Activated CD8-positive, alpha-beta memory T cell treated with anti-CD3 and anti-CD28 coated beads, Interleukin-2, amount 50 U/mL, for 24 hours (primary cell): ENCODE measurements around the gene ABHD14A.
"Not testable (repeated sequence)": the region's sequence is repeated elsewhere in the genome, so short reads cannot be mapped to it uniquely, and the experiment has no call there.

ENCODE experiments used
- DNase-seq: peaks from one replicate; pipeline ENCODE4 v3.0.0-alpha.2; 2020; ENCODE audit errors: extremely low read depth

Gene ABHD14A

DNA sequence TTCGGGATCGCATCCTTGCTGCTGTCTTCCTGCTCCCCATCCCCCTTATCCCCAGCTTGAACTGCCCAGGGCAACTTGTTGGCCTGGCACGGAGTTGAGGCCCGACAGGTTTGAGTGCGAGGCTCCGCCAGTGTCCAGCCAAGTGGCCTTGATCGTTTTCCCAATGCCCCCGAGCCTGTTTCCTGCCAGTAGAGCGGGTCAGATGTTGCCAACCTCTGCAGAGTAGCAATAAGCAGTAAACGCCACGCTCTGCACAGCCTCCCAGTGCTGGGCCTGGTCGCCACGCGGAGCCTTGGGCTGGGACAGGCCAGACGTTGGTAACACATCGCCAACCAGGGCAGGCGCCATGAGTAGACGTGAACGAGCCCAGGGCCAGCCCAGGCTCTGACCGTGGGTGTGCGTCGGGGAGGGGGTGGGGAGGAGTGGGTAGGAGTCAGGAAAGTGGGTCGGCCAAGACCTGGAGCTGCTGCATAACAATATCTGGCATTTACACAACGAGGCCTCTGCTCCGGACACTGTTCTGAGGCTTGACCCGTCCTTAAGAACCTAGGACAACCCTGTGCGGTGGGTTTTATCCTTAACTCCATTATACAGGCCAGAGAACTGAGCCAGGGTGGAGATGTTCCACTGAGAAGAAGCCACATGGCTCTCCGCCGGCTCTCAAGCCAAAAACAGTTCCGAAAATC, 444 bp upstream of the ABHD14A start:
- no peak for DNase-seq

- no peak for DNase-seq
Measured at GRCh38 chr3:51975852-51976549, 1.1 kb downstream of the ABHD14A start.

- no peak for DNase-seq
Measured at GRCh38 chr3:51977446-51978142, 2.7 kb downstream of the ABHD14A start.

GRCh38 chr3:51978143-51978502, 3.3 kb downstream of the ABHD14A start:
- DNase-seq = no peak

DNA sequence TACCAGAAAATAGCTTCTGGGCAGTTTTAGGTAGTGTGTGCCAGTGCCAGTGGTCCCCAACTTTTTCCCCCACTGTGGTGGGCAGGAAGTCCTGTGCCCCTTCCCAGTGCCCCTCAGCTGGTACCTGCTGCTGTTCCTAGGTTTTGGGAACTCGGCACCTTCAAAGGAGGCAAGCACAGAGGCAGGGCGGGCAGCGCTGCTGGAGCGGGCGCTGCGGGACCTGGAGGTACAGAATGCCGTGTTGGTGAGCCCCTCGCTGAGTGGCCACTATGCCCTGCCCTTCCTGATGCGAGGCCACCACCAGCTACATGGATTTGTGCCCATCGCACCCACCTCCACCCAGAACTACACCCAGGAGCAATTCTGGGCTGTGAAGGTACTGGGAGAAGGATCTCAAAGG, 5.4 kb downstream of the ABHD14A start:
- no peak for DNase-seq

GRCh38 chr3:51982352-51982837, 7.5 kb downstream of the ABHD14A start:
- no peak for DNase-seq

- peak; percentile 64 for DNase-seq
Measured at GRCh38 chr3:51982838-51983577, 8.1 kb downstream of the ABHD14A start, which contains the start of gene ACY1. Gene ACY1 (plus strand): TSS chr3:51983535. CDS start chr3:51984065, 530 bp downstream.

DNA sequence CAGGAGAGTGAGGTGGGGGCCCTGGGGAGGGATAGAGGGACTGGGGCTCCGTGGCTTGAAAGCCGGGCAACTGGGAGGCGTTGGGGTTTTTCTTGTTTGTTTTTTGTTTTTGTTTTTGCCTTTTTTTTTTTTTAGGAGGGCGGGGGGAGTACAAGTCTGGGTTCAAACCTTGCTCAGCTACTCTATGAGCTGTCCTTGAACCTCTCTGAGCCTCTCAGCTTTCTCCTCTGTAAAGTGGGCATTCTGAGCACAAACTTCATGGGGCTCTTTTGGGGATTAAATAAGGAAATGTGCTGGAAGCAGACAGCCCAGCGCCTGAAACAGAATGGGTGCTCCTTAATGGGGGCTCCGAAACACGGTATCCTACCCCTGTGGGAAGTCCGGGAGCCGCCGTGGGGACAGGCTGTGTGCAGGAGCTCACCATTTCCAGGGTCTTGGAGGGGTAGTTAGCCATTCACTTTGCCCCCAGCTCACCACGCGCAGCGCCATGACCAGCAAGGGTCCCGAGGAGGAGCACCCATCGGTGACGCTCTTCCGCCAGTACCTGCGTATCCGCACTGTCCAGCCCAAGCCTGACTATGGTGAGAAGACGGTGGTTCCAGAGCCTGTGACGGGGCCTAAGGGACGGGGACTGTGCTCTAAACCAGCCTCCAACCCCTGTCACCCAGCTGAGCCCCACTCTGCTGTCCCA, 8.9 kb downstream of the ABHD14A start:
- DNase-seq = no peak

DNA sequence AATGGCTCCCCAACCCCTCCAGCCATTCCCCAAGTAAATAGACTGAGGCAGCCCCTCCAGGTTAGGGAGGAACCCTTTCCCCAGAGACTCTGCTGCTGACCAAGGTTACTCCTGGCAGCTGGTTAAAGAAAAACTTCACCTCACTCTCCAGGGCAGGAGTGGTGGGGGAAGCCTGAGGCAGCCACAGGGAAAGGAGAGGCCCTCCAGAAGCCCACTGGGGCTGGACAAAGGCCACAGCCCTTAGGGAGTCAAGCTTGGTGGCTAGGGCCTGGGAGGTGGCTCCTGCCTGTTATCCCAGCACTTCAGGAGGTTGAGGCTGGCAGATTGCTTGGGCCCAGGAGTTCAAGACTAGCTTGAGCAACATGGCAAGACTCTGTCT, 9.4 kb downstream of the ABHD14A start:
- no peak for DNase-seq

- no peak for DNase-seq
Measured at GRCh38 chr3:51985063-51985462, 10.2 kb downstream of the ABHD14A start.

DNA sequence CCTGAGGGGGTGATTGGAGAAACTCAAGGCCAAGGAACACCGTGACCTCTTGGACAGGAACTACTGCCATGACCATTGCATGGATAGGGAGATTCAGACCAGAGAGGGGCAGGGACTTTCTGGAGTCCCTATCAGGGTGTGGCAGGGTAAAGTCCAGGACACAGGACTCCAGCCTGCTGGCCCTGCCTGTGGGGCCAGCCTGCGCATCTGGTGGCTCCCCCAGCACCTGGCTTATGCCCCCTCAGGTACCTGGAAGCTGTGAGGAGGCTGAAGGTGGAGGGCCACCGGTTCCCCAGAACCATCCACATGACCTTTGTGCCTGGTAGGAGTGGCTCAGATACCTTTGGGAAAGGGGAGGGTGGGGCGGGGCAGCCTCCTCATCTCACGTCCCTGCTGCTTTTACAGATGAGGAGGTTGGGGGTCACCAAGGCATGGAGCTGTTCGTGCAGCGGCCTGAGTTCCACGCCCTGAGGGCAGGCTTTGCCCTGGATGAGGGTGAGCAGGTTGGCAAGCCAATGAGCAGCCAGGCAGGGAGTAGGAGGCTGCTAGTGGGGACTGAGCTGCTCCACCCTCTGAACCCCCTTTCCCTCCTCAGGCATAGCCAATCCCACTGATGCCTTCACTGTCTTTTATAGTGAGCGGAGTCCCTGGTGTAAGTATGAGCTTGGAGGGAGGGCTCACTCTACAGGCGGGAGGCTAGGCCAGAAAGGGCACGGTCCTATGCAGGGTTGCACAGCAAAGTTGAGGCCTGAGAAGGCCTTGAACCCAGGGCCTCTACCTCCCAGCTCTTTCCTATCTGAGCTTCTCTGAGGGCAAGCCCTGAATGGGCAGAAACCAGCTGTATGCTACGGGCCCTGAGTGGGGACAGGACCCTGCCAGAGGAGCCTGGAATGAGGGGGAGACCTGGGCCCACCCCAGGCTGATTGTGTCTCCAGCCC, 11.4 kb downstream of the ABHD14A start:
- no peak for DNase-seq

DNA sequence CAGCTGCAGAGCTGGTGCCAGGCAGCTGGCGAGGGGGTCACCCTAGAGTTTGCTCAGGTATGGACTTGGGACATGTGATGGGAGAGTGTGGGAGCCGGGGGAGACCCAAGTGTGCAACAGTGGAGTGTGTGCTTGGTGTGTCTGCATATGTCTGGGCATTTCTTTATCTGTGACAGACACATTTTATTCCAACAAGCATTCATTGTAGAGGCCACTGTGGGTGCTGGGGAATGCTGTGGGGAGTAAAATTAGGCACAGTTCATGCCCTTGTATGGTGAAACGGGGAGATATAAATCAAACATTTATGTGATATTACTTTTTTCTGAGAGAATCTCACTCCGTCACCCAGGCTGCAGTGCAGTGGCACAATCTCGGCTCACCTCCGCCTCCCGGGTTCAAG, 12.7 kb downstream of the ABHD14A start:
- no peak for DNase-seq

DNA sequence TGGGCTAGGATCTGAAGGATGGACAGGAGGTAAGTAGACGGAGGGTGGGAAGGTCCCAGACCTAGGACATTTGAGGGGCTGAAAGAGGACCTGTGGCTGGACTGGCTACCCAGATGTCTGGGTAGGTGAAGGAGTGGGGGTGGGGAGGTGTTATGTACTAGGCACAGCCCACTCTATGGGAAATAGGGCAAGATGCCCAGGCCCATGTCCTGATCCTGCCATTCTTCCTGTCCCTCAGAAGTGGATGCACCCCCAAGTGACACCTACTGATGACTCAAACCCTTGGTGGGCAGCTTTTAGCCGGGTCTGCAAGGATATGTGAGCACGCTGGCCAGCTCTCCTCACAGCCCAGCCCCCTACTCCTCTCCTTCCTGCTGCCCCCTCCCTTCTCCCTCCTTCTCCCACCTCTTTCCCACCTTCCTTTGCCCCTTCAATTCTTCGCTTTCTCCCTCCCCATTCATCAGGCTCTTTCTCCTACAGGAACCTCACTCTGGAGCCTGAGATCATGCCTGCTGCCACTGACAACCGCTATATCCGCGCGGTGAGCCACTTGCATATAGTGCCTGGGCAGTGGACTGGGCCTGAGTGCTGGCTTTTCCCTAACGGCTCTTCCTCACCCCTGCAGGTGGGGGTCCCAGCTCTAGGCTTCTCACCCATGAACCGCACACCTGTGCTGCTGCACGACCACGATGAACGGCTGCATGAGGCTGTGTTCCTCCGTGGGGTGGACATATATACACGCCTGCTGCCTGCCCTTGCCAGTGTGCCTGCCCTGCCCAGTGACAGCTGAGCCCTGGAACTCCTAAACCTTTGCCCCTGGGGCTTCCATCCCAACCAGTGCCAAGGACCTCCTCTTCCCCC, 13.7 kb downstream of the ABHD14A start:
- no peak for DNase-seq

DNA sequence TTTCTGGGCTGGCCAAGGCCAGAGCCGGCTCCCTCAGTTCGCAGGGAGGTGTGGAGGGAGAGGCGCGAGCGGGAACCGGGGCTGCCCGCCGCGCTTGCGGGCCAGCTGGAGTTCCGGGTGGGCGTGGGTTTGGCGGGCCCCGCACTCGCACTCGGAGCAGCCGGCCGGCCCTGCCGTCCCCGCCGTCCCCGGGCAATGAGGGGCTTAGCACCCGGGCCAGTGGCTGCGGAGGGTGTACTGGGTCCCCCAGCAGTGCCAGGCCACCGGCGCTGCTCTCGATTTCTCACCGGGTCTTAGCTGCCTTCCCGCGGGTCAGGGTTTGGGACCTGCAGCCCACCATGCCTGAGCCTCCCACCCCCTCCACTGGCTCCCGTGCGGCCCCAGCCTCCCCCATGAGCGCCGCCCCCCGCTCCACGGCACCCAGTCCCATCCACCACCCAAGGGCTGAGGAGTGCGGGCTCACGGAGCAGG, 15.7 kb downstream of the ABHD14A start:
- DNase-seq = not testable (repeated sequence)

GRCh38 chr3:51992017-51992682, 17.3 kb downstream of the ABHD14A start:
- DNase-seq = no peak

DNA sequence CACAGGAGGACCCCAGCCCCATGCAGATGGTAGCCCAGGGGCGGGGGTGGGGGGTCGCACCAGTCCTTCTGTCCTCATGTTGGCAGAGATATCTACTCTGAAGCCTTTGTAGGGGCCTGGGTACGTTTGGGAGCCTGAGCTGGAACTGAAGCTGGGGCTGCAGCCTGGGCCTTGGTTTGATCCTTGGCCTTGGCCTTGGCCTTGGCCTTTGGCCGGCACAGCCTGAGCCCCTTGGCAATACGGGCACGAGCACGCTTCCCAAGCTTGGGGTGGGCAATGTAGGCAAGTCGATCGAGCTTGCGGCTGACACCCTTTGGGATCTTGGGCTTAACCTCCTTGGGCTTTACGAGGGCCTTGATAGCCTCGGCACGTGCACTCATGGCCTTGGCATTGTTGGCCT, 18.8 kb downstream of the ABHD14A start:
- DNase-seq = not testable (repeated sequence)

DNA sequence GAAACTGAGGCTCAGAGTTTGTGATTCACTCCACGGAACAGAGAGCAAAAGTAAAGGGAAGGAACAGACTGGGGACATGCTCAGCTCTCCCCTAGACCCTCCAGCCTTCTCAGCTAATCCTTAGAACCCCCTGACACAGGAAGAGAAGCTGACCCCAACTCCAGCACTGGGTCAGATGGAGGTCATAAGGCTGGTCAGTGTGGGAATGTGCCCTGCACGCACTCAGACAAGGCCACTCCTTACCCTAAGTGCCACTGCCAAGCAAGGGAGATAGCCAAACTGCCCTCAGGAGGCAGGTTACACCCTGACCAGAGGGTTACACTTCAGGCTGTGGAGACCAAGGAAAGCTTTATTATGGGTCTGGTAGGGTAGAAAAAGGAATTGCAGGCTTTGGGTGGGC, 19.7 kb downstream of the ABHD14A start:
- DNase-seq = no peak

DNA sequence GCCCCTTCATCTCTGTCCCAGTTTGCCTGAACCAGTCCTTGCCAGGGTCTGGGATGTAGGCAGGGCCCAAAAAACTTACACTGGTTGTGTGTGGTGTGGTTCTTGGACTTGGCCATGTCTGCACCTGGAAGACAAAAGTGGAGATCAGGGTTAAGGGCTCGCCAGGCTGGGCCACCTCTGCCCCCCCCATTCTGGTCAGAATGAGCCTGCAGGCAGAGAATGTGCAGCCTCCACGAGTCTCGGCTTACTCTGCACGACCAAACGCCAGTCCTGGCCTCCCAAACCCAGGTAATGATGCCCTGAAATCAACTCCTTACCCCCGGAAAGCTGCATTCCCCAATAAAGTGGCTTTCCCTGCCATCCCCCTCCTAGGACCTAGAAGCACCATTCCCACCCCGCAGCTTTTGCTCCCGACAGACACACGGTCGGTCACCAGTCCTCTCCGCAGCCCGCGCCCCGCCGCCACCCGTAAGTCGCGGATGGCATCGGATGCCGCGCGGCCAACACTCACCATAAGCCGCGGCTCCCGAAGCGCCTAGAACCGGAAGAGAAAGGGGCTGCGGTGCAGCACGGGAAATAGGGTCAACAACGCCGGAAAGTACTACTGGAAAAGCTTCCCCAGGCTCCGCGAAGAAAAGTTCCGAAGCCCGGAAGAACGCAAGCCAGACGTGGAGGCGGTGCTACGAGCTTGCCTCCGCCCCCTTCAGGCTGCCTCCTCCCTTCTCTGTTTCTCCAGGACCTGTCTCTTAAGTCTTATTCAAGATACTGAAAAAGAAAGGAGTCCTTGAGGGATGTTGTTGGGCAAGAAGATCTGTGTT, 20.7 kb downstream of the ABHD14A start, which contains the start of gene RPL29:
RPL29 (minus strand) TSS at position 550 of the 818 bp plus-strand sequence; CDS start at position 116, 434 bp downstream.
- peak; percentile 85 for DNase-seq
